Measurements from ENCODE around the gene ANKLE1. TPM values are rescaled to one million over a fixed set of nuclear protein-coding genes. Genes with fewer than 3 reads are reported as not detected.

ANKLE1 gene
- polyA plus RNA-seq, 1 donor (not counting 4 experiments of a cell fraction or from before 2014, with no cell fraction given) = 0.30 TPM

- TF ChIP-seq EZH2 (IDR thresholded peaks at IDR 0.05; ENCODE audit: low read length) (no peak), CTCF (optimal IDR thresholded peaks at IDR 0.05 in 1 of 3, IDR thresholded peaks at IDR 0.05 in 1 of 3, conservative IDR thresholded peaks at IDR 0.05 in 1 of 3; ENCODE audit: extremely low read depth in 1 of 3, insufficient read depth in 2 of 3, low read length in 3 of 3) (no peak)
- Histone ChIP-seq H3K79me2 (ENCODE audit: control insufficient read depth, insufficient read depth, low read length) (peaks cover 10% of the 10 kb centered on the region), H3K9me1 (ENCODE audit: control insufficient read depth, extremely low read depth, insufficient read depth, low read length) (no peaks in the 10 kb centered on the region), H3K27ac (ENCODE audit: control insufficient read depth, insufficient read depth, low read length) (no peak overlapping the region), H3K9me3 (ENCODE audit: control insufficient read depth, low read depth, low read length) (peaks cover 5% of the 10 kb centered on the region), H3K9ac (ENCODE audit: control insufficient read depth, extremely low read depth, insufficient read depth, low read length) (no peak overlapping the region), H3K4me2 (ENCODE audit: control insufficient read depth, extremely low read depth, insufficient read depth, low read depth, low read length) (no peak overlapping the region), H4K20me1 (ENCODE audit: control insufficient read depth, extremely low read depth, insufficient read depth, low read length) (no peaks in the 10 kb centered on the region), H3K36me3 (ENCODE audit: control insufficient read depth in 2 of 2, extremely low read depth in 1 of 2, insufficient read depth in 2 of 2, low read length in 2 of 2) (peaks cover 0 to 2% of the 10 kb centered on the region in 2 experiments), H3K4me3 (ENCODE audit: control insufficient read depth in 2 of 3, extremely low read depth in 1 of 3, insufficient read depth in 2 of 3, low read depth in 1 of 3, low read length in 3 of 3) (no peak overlapping the region), H3K4me1 (ENCODE audit: control insufficient read depth, extremely low read depth, insufficient read depth, low read length) (peaks cover 8% of the 10 kb centered on the region), H2AFZ (ENCODE audit: control insufficient read depth, low read length) (no peak overlapping the region), H3K27me3 (ENCODE audit: control insufficient read depth, extremely low read depth, insufficient read depth, low read length) (no peaks in the 10 kb centered on the region)
- DNase-seq (ENCODE audit: low read depth, low spot score) (no peak), FAIRE-seq (no peak)
- dilution Hi-C loops (cut with MboI; ENCODE audit: extremely low pct_ligation_motif_present, low sequenced_read_pairs) = no loop called here
Observed at GRCh38 chr19:17263712-17264640, 17.7 kb upstream of the ANKLE1 start.

GRCh38 chr19:17264641-17264979 is 17.1 kb upstream of the ANKLE1 start, which contains the start of gene USHBP1:
TSS of gene USHBP1 (minus strand) at chr19:17264745. CDS start at chr19:17264299, 446 bp downstream.
- Histone ChIP-seq H3K9me3 (ENCODE audit: control insufficient read depth, low read depth, low read length) (no peaks in the 10 kb centered on the region), H3K9ac (ENCODE audit: control insufficient read depth, extremely low read depth, insufficient read depth, low read length) (no peak within 1 kb of the TSS), H3K9me1 (ENCODE audit: control insufficient read depth, extremely low read depth, insufficient read depth, low read length) (no peaks in the 10 kb centered on the region), H3K27me3 (ENCODE audit: control insufficient read depth, extremely low read depth, insufficient read depth, low read length) (no peaks in the 10 kb centered on the region), H3K4me1 (ENCODE audit: control insufficient read depth, extremely low read depth, insufficient read depth, low read length) (peaks cover 8% of the 10 kb centered on the region), H3K36me3 (ENCODE audit: control insufficient read depth in 2 of 2, extremely low read depth in 1 of 2, insufficient read depth in 2 of 2, low read length in 2 of 2) (peaks cover 2 to 3% of the 10 kb centered on the region in 2 experiments), H3K27ac (ENCODE audit: control insufficient read depth, insufficient read depth, low read length) (no peak within 1 kb of the TSS), H2AFZ (ENCODE audit: control insufficient read depth, low read length) (no peak within 1 kb of the TSS), H3K4me2 (ENCODE audit: control insufficient read depth, extremely low read depth, insufficient read depth, low read depth, low read length) (no peak within 1 kb of the TSS), H4K20me1 (ENCODE audit: control insufficient read depth, extremely low read depth, insufficient read depth, low read length) (no peaks in the 10 kb centered on the region), H3K4me3 (ENCODE audit: control insufficient read depth in 2 of 3, extremely low read depth in 1 of 3, insufficient read depth in 2 of 3, low read depth in 1 of 3, low read length in 3 of 3) (no peak within 1 kb of the TSS), H3K79me2 (ENCODE audit: control insufficient read depth, insufficient read depth, low read length) (peaks cover 10% of the 10 kb centered on the region)
- no peak for TF ChIP-seq CTCF (optimal IDR thresholded peaks at IDR 0.05 in 1 of 3, IDR thresholded peaks at IDR 0.05 in 1 of 3, conservative IDR thresholded peaks at IDR 0.05 in 1 of 3; ENCODE audit: extremely low read depth in 1 of 3, insufficient read depth in 2 of 3, low read length in 3 of 3)
- TF ChIP-seq EZH2 (IDR thresholded peaks at IDR 0.05; ENCODE audit: low read length) = no peak
- DNase-seq (ENCODE audit: low read depth, low spot score) (no peak), FAIRE-seq (no peak)
- dilution Hi-C loops (cut with MboI; ENCODE audit: extremely low pct_ligation_motif_present, low sequenced_read_pairs) = no loop called here
